ENCODE results near the gene STING1.
"Not testable (repeated sequence)": the region's sequence is repeated elsewhere in the genome, so short reads cannot be mapped to it uniquely, and the experiment has no call there.

DNA sequence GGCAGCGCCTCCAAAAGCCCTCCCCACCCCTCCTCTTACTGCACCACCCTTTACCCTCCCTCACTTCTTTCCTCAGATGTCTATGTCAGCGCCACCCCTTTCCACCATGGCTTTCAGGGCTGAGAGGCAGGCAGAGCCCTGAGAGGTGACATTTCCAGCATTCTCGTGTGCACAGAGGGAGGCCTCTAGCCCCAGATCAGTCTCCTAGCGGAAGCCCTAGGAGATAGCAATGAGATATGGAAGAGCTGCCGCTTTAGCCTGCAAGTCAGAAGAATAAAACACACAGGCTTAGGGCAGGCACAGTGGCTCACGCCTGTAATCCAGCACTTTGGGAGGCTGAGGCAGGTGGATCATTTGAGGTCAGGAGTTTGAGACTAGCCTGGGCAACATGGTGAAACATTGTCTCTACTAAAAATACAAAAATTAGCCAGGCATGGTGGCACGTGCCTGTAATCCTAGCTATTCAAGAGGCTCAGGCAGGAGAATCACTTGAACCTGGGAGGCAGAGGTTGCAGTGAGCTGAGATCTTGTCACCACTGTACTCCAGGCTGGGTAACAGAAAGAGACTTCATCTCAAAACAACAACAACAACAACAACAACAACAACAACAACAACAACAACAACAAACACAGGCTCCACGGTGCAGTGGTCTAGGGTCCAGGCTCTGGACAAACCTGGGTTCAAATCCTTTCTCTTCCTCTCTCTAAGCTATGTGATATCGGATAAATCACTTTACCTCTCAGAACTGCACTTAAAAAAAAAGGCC lies 3.7 kb downstream of the STING1 start:
- TF ChIP-seq, protein P1, sequence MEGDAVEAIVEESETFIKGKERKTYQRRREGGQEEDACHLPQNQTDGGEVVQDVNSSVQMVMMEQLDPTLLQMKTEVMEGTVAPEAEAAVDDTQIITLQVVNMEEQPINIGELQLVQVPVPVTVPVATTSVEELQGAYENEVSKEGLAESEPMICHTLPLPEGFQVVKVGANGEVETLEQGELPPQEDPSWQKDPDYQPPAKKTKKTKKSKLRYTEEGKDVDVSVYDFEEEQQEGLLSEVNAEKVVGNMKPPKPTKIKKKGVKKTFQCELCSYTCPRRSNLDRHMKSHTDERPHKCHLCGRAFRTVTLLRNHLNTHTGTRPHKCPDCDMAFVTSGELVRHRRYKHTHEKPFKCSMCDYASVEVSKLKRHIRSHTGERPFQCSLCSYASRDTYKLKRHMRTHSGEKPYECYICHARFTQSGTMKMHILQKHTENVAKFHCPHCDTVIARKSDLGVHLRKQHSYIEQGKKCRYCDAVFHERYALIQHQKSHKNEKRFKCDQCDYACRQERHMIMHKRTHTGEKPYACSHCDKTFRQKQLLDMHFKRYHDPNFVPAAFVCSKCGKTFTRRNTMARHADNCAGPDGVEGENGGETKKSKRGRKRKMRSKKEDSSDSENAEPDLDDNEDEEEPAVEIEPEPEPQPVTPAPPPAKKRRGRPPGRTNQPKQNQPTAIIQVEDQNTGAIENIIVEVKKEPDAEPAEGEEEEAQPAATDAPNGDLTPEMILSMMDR (optimal IDR thresholded peaks at IDR 0.05 in 1 of 3, IDR thresholded peaks at IDR 0.05 in 1 of 3, conservative IDR thresholded peaks at IDR 0.05 in 1 of 3; ENCODE audit: extremely low read depth in 1 of 3, insufficient read depth in 2 of 3, low read length in 3 of 3): not testable (repeated sequence)
- not testable (repeated sequence) for TF ChIP-seq EZH2 (IDR thresholded peaks at IDR 0.05; ENCODE audit: low read length)
